ENCODE results near the gene KCNE4. TPM values are rescaled to one million over a fixed set of nuclear protein-coding genes. Genes with fewer than 3 reads are reported as not detected.
"Not testable (repeated sequence)": the region's sequence is repeated elsewhere in the genome, so short reads cannot be mapped to it uniquely, and the experiment has no call there.

The KCNE4 gene
- total and polyA plus RNA-seq, 2 donors: 22.0 to 37.0 TPM

GRCh38 chr2:223076573-223076972 lies 24.6 kb downstream of the KCNE4 start:
- DNase-seq (ENCODE audit: extremely low spot score): no peak
- Histone ChIP-seq H3K36me3 (ENCODE audit: insufficient read depth) (no peaks in the 10 kb centered on the region), H3K4me3 (ENCODE audit: low read depth, low read length) (no peak overlapping the region), H3K4me1 (ENCODE audit: insufficient read depth) (no peaks in the 10 kb centered on the region), H3K27ac (ENCODE audit: low read depth) (no peak overlapping the region)
- WGBS: 84% methylated on average over 6 of the region's 6 CpGs

- Histone ChIP-seq H3K27ac (ENCODE audit: low read depth) (no peak overlapping the region), H3K4me3 (ENCODE audit: low read depth, low read length) (no peak overlapping the region), H3K36me3 (ENCODE audit: insufficient read depth) (no peaks in the 10 kb centered on the region), H3K4me1 (ENCODE audit: insufficient read depth) (no peaks in the 10 kb centered on the region)
- 85% methylated on average over 1 of the region's 1 CpG for WGBS
- DNase-seq (ENCODE audit: extremely low spot score): no peak
These were observed 26.5 kb downstream of the KCNE4 start for GRCh38 chr2:223078482-223078881.

- DNase-seq (ENCODE audit: extremely low spot score): no peak
- no peaks in the 10 kb centered on the region for H3K4me1 ChIP-seq (ENCODE audit: insufficient read depth)
- WGBS: 92% methylated on average over 2 of the region's 2 CpGs
- no peaks in the 10 kb centered on the region for H3K36me3 ChIP-seq (ENCODE audit: insufficient read depth)
- no peak overlapping the region for H3K4me3 ChIP-seq (ENCODE audit: low read depth, low read length)
- no peak overlapping the region for H3K27ac ChIP-seq (ENCODE audit: low read depth)
These were observed 27.4 kb downstream of the KCNE4 start for GRCh38 chr2:223079378-223079777.

- H3K27ac ChIP-seq (ENCODE audit: low read depth): no peak overlapping the region
- DNase-seq (ENCODE audit: extremely low spot score): no peak
- no peaks in the 10 kb centered on the region for H3K36me3 ChIP-seq (ENCODE audit: insufficient read depth)
- no peak overlapping the region for H3K4me3 ChIP-seq (ENCODE audit: low read depth, low read length)
- no peaks in the 10 kb centered on the region for H3K4me1 ChIP-seq (ENCODE audit: insufficient read depth)
- WGBS: 92% methylated on average over 2 of the region's 2 CpGs
These were observed 27.9 kb downstream of the KCNE4 start for GRCh38 chr2:223079925-223080324.

GRCh38 chr2:223080790-223081360 lies 28.9 kb downstream of the KCNE4 start:
- WGBS: 75% methylated on average over 3 of the region's 3 CpGs
- H3K4me1 ChIP-seq (ENCODE audit: insufficient read depth); H3K4me3 ChIP-seq (ENCODE audit: low read depth, low read length); H3K36me3 ChIP-seq (ENCODE audit: insufficient read depth); DNase-seq (ENCODE audit: extremely low spot score); H3K27ac ChIP-seq (ENCODE audit: low read depth): not testable (repeated sequence)

GRCh38 chr2:223081789-223082188 lies 29.8 kb downstream of the KCNE4 start:
- no peak overlapping the region for H3K27ac ChIP-seq (ENCODE audit: low read depth)
- no peaks in the 10 kb centered on the region for H3K36me3 ChIP-seq (ENCODE audit: insufficient read depth)
- no peak overlapping the region for H3K4me3 ChIP-seq (ENCODE audit: low read depth, low read length)
- 61% methylated on average over 3 of the region's 3 CpGs for WGBS
- DNase-seq (ENCODE audit: extremely low spot score): no peak
- no peaks in the 10 kb centered on the region for H3K4me1 ChIP-seq (ENCODE audit: insufficient read depth)

- DNase-seq (ENCODE audit: extremely low spot score): no peak
These were observed 30.7 kb downstream of the KCNE4 start for GRCh38 chr2:223082706-223083105.

DNA sequence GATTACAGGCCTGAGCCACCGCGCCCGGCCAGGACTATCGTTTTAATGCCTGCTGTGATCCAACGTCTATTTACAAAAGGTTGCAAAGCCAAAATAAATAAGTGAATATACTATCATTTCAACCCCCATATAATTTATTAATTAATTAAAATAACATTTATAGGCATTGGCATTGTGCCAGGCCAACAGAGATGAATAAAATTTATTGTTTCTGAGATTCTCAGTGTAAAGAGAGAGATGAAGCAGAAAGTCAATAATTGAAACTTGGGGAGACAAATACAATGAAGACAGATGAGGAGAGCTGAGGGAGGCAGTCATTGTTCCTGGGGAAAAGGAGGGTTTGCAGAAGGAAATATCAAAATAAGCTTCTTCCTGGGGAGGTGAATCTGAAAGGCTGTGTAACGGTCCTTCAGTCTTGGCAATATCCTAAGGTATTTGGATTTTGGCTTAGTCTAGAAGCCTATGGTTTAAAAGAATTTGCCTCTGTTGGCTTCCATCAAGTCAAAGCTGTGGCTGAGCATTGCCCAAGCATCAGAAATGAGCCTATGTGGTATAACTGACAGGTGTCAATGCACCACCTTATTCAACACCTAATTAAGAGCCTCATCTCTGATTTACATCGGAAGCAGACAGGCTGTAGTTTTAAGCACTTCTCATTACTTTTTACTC lies 31.5 kb downstream of the KCNE4 start:
- WGBS: 81% methylated on average over 7 of the region's 7 CpGs
- no peak overlapping the region for H3K4me3 ChIP-seq (ENCODE audit: low read depth, low read length)
- H3K4me1 ChIP-seq (ENCODE audit: insufficient read depth): no peaks in the 10 kb centered on the region
- no peaks in the 10 kb centered on the region for H3K36me3 ChIP-seq (ENCODE audit: insufficient read depth)
- DNase-seq (ENCODE audit: extremely low spot score): no peak
- H3K27ac ChIP-seq (ENCODE audit: low read depth): no peak overlapping the region

More at GRCh38 chr2:223082706-223083105, 30.7 kb downstream of the KCNE4 start:
- 35% methylated on average over 2 of the region's 2 CpGs for WGBS
- Histone ChIP-seq H3K27ac (ENCODE audit: low read depth) (no peak overlapping the region), H3K4me1 (ENCODE audit: insufficient read depth) (no peaks in the 10 kb centered on the region), H3K4me3 (ENCODE audit: low read depth, low read length) (no peak overlapping the region), H3K36me3 (ENCODE audit: insufficient read depth) (no peaks in the 10 kb centered on the region)

DNA sequence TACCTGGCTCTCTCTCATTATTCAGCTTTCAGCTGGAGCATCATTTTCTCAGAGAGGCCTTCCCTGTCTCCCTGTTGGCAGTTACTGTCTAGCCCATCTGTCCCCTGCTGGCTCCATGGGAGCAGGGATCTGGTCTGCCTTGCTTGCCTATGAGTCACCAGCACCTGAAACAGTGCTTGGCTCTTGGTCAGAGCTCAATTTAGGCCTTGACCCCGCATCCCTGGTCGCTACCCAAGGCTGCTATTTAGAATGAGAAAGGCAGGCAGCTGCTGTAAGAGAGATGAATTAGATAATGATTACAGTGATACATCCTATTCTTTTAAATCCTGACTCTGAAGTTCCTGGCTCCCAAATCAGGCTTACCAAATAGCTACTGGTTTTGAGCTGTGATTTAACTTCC lies 32.9 kb downstream of the KCNE4 start:
- DNase-seq (ENCODE audit: extremely low spot score): no peak
- no peak overlapping the region for H3K27ac ChIP-seq (ENCODE audit: low read depth)
- no peaks in the 10 kb centered on the region for H3K4me1 ChIP-seq (ENCODE audit: insufficient read depth)
- no peak overlapping the region for H3K4me3 ChIP-seq (ENCODE audit: low read depth, low read length)
- WGBS: 59% methylated on average over 2 of the region's 2 CpGs
- no peaks in the 10 kb centered on the region for H3K36me3 ChIP-seq (ENCODE audit: insufficient read depth)

- WGBS: 65% methylated on average over 13 of the region's 13 CpGs
- Histone ChIP-seq H3K4me3 (ENCODE audit: low read depth, low read length) (no peak overlapping the region), H3K4me1 (ENCODE audit: insufficient read depth) (no peaks in the 10 kb centered on the region), H3K27ac (ENCODE audit: low read depth) (no peak overlapping the region), H3K36me3 (ENCODE audit: insufficient read depth) (no peaks in the 10 kb centered on the region)
- DNase-seq (ENCODE audit: extremely low spot score): no peak
These were observed 34.5 kb downstream of the KCNE4 start for GRCh38 chr2:223086370-223086981.

DNA sequence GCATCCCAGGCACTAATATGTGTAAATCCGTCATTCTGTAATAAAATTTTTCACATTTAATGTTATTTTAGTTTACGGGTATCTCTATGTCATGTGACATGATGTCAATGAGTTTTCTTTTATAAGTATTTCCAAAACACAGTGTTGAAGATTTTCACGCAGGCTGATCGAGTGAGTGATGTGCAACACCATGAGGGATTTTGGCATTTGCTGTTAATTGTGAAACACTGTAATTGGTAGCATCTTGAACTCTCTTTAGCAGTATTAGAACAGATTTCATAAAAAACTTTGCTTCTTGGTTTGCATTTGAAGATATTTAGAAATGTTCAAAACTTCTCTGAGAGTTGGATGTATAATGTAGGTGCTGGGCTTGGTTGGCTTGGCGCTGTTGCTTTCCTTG lies 35.5 kb downstream of the KCNE4 start:
- Histone ChIP-seq H3K27ac (ENCODE audit: low read depth) (no peak overlapping the region), H3K4me1 (ENCODE audit: insufficient read depth) (no peaks in the 10 kb centered on the region), H3K36me3 (ENCODE audit: insufficient read depth) (no peaks in the 10 kb centered on the region), H3K4me3 (ENCODE audit: low read depth, low read length) (no peak overlapping the region)
- no peak for DNase-seq (ENCODE audit: extremely low spot score)
- WGBS: 95% methylated on average over 5 of the region's 5 CpGs

GRCh38 chr2:223088866-223089265 lies 36.9 kb downstream of the KCNE4 start:
- Histone ChIP-seq H3K27ac (ENCODE audit: low read depth) (no peak overlapping the region), H3K36me3 (ENCODE audit: insufficient read depth) (no peaks in the 10 kb centered on the region), H3K4me3 (ENCODE audit: low read depth, low read length) (no peak overlapping the region), H3K4me1 (ENCODE audit: insufficient read depth) (no peaks in the 10 kb centered on the region)
- no peak for DNase-seq (ENCODE audit: extremely low spot score)
- 74% methylated on average over 3 of the region's 3 CpGs for WGBS

- no peak for DNase-seq (ENCODE audit: extremely low spot score)
- H3K36me3 ChIP-seq (ENCODE audit: insufficient read depth): no peaks in the 10 kb centered on the region
- no peak overlapping the region for H3K27ac ChIP-seq (ENCODE audit: low read depth)
- 90% methylated on average over 5 of the region's 5 CpGs for WGBS
- no peak overlapping the region for H3K4me3 ChIP-seq (ENCODE audit: low read depth, low read length)
- H3K4me1 ChIP-seq (ENCODE audit: insufficient read depth): no peaks in the 10 kb centered on the region
These were observed 38.0 kb downstream of the KCNE4 start for GRCh38 chr2:223090039-223090438.

DNA sequence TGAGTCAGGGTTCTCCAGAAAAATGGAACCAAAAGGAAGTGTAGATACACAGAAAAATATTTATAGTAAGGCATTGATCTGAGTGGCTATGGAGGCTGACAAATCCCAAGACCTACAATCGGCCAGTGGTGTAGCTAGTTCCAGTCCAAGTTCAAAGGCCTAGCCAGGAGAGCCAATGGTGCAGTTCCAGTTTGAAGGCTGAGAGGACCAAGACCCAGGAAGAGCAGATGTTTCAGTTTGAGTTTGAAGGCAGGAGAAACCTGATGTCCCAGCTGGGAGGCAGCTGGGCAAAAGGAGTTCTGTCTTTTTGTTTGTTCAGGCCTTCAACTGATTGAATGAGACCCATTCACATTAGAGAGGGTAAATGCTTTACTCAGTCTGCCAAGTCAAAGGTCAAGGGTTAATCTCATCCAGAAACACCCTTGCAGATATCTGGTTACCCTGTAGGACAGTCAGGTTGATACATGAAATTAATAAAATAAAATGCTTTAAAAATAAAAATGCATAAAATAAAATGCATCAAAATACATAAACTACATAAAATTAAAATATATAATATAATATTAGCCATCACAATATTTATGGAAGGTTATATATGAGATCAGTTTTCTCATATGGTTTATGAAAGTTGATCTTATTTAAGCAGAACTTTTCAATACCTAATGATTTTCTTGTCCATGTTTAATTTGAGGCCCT lies 38.7 kb downstream of the KCNE4 start:
- Histone ChIP-seq H3K4me3 (ENCODE audit: low read depth, low read length) (no peak overlapping the region), H3K27ac (ENCODE audit: low read depth) (no peak overlapping the region), H3K36me3 (ENCODE audit: insufficient read depth) (no peaks in the 10 kb centered on the region), H3K4me1 (ENCODE audit: insufficient read depth) (no peaks in the 10 kb centered on the region)
- DNase-seq (ENCODE audit: extremely low spot score): no peak
- WGBS: 88% methylated on average over 1 of the region's 1 CpG

All from urinary bladder (tissue), 4 donors.